Stomach (tissue), 4 donors: ENCODE measurements around the gene CCR5AS.

ENCODE experiments used
- EP300 ChIP-seq: sonication (generic); formaldehyde crosslinking; IDR thresholded peaks from one replicate; pipeline ENCODE4 v1.6.1; 2017; ENCODE audit warnings: antibody characterized with exemption
- POLR2A ChIP-seq, 4 donors: fragments of 450-650 bp; IDR thresholded peaks; one replicate each; pipeline ENCODE4 v1.6.1; 2016; ENCODE audit warnings: antibody characterized with exemption in 4 of 4, control low read depth in 2 of 4, mild to moderate bottlenecking in 1 of 4, moderate library complexity in 1 of 4
- POLR2AphosphoS5 ChIP-seq, 3 donors: sonication (generic); formaldehyde crosslinking; IDR thresholded peaks; one replicate each; pipeline ENCODE4 v1.6.1; 2016; ENCODE audit warnings: antibody characterized with exemption in 3 of 3
- TF ChIP-seq, protein P1 (sequence below), 7 experiments: fragments of 450-650 bp in 4 of 7; fragments of 200-600 bp in 3 of 7; sonication (generic) in 3 of 7; IDR thresholded peaks; one replicate each; pipeline ENCODE4 v1.5.1; 2016 to 2019; ENCODE audit warnings: antibody characterized with exemption in 7 of 7, control low read depth in 2 of 7, mild to moderate bottlenecking in 1 of 7

DNA sequence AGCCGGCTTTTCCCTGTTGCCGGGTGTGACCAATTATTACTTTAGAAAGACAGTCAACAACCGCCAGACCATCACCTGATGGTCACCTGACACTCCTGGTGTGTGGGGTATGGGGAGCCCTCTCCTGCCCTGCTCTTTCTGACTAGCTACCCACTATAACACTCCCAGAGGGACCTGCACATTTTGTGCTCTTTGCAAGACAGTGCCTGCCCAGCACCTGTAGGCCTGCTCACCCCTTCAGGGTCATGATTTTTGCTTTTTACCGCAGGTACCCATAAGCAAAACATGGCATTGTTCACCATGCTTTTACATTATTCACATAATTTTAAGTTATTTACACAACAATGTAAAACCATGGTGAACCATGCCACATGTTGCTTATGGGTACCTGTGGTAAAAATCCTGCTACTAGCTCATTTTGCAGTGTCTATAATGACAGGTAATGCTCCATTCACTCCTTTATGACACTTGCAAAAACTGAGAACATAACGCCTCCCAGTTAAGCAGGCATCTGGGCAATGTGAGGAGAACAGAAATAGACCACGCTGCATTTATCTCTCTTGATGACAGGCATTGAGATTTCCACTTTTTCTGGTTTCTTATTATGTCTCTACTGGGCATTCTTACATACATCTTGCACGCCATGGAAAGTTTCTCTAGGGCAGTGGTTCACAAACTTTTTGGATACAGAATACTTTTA, 10.1 kb upstream of the CCR5AS start:
- TF ChIP-seq, protein P1, sequence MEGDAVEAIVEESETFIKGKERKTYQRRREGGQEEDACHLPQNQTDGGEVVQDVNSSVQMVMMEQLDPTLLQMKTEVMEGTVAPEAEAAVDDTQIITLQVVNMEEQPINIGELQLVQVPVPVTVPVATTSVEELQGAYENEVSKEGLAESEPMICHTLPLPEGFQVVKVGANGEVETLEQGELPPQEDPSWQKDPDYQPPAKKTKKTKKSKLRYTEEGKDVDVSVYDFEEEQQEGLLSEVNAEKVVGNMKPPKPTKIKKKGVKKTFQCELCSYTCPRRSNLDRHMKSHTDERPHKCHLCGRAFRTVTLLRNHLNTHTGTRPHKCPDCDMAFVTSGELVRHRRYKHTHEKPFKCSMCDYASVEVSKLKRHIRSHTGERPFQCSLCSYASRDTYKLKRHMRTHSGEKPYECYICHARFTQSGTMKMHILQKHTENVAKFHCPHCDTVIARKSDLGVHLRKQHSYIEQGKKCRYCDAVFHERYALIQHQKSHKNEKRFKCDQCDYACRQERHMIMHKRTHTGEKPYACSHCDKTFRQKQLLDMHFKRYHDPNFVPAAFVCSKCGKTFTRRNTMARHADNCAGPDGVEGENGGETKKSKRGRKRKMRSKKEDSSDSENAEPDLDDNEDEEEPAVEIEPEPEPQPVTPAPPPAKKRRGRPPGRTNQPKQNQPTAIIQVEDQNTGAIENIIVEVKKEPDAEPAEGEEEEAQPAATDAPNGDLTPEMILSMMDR (IDR thresholded peaks at IDR 0.05): no peak
- TF ChIP-seq POLR2A (IDR thresholded peaks at IDR 0.05) (no peak), POLR2AphosphoS5 (IDR thresholded peaks at IDR 0.05) (no peak), EP300 (no peak)
